ENCODE data around the gene CLCF1.
"Not testable (repeated sequence)": the region's sequence is repeated elsewhere in the genome, so short reads cannot be mapped to it uniquely, and the experiment has no call there.

The CLCF1 gene

GRCh38 chr11:67321313-67321871 lies 52.0 kb downstream of the CLCF1 start:
- no peak for DNase-seq

- no peak for DNase-seq
Measured at GRCh38 chr11:67320691-67321090, 52.7 kb downstream of the CLCF1 start.

- no peak for DNase-seq
Measured at GRCh38 chr11:67320011-67320410, 53.4 kb downstream of the CLCF1 start.

GRCh38 chr11:67318876-67319275 lies 54.5 kb downstream of the CLCF1 start:
- DNase-seq, result not testable (repeated sequence)

- no peak for DNase-seq
Measured at GRCh38 chr11:67317888-67318555, 55.4 kb downstream of the CLCF1 start.

- DNase-seq, result peak; percentile 99
Measured at GRCh38 chr11:67317205-67317887, 56.1 kb downstream of the CLCF1 start.

GRCh38 chr11:67316882-67317204 lies 56.6 kb downstream of the CLCF1 start:
- DNase-seq, result no peak

GRCh38 chr11:67315325-67315909 lies 58.0 kb downstream of the CLCF1 start:
- no peak for DNase-seq

GRCh38 chr11:67314218-67314617 lies 59.2 kb downstream of the CLCF1 start:
- DNase-seq, result no peak

Data from effector CD8-positive, alpha-beta T cell (primary cell).